HG02610 (cell line): ENCODE data around the gene EFHB.
"Not testable (repeated sequence)": the region's sequence is repeated elsewhere in the genome, so short reads cannot be mapped to it uniquely, and the experiment has no call there.

Source experiments
- ATAC-seq: cut with Tn5 transposase; IDR thresholded peaks from one replicate; pipeline ENCODE4 v1.9.1; 2021; ENCODE audit warnings: mild to moderate bottlenecking, moderate library complexity; ENCODE audit not compliant: unreplicated experiment

The EFHB gene

GRCh38 chr3:19855318-19855717 lies 78.7 kb downstream of the EFHB start:
- not testable (repeated sequence) for ATAC-seq

GRCh38 chr3:19846609-19847008 lies 87.4 kb downstream of the EFHB start:
- not testable (repeated sequence) for ATAC-seq
